Measurements from ENCODE around the gene SLC9A8. TPM values are rescaled to one million over a fixed set of nuclear protein-coding genes. Genes with fewer than 3 reads are reported as not detected.

Gene SLC9A8
- total RNA-seq, 1 donor = 6.9 TPM

DNA sequence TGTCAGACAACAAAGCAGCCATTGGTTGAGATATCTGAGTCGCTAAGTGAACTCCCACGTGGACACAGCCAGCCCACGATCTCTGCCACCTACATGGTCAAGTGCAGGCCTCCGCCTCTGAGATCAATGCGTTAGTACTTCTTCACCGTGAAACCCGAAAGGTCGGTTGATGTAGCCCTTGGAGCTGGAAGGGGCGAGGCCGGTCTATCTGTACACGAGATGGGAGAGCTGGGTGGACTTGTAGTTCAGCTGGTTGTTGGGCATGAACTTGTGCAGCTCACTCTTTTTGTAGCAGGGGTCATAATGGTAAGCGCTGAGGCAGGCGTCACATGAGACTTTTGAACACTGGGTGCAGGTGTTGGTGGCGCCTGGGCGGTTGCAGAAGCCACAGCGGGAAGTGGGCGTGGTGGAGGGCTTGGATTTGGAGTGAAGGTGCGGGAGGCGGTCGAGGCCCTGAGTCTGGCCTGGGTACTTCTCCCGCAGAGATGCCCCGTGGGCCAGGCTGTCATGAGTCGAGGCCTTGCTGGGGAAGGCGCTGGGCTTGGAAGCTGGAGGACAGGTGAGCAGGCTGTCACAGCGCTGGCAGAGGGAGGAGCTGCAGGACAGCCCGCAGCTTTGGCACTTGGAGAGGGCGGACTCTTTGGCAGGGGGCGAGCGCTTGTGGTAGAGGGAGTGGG lies 92.9 kb downstream of the SLC9A8 start:
- H3K9me3 ChIP-seq (ENCODE audit: low read depth, low read length) = no peaks in the 10 kb centered on the region
- H4K20me1 ChIP-seq (ENCODE audit: insufficient read depth, low read length) = peaks cover 36% of the 10 kb centered on the region
- H3K4me1 ChIP-seq (ENCODE audit: insufficient read depth, low read length) = no peaks in the 10 kb centered on the region
- H3K27ac ChIP-seq (ENCODE audit: low read depth, low read length) = no peak overlapping the region
- peaks cover 46% of the 10 kb centered on the region for H3K36me3 ChIP-seq (ENCODE audit: insufficient read depth, low read length)
- no peak overlapping the region for H2AFZ ChIP-seq (ENCODE audit: low read length)
- no peak overlapping the region for H3K4me3 ChIP-seq (ENCODE audit: insufficient read depth, low read length)
- TF ChIP-seq, protein P1, sequence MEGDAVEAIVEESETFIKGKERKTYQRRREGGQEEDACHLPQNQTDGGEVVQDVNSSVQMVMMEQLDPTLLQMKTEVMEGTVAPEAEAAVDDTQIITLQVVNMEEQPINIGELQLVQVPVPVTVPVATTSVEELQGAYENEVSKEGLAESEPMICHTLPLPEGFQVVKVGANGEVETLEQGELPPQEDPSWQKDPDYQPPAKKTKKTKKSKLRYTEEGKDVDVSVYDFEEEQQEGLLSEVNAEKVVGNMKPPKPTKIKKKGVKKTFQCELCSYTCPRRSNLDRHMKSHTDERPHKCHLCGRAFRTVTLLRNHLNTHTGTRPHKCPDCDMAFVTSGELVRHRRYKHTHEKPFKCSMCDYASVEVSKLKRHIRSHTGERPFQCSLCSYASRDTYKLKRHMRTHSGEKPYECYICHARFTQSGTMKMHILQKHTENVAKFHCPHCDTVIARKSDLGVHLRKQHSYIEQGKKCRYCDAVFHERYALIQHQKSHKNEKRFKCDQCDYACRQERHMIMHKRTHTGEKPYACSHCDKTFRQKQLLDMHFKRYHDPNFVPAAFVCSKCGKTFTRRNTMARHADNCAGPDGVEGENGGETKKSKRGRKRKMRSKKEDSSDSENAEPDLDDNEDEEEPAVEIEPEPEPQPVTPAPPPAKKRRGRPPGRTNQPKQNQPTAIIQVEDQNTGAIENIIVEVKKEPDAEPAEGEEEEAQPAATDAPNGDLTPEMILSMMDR (IDR thresholded peaks at IDR 0.05; ENCODE audit: extremely low read depth, low read depth, low read length) = no peak
- no peak for DNase-seq (ENCODE audit: insufficient read length, low spot score, missing footprints)
- no peaks in the 10 kb centered on the region for H3K27me3 ChIP-seq (ENCODE audit: insufficient read depth, low read length)
- H3K4me2 ChIP-seq (ENCODE audit: insufficient read depth, low read length) = no peak overlapping the region
- peaks cover 45% of the 10 kb centered on the region for H3K79me2 ChIP-seq (ENCODE audit: insufficient read depth, low read length)

DNA sequence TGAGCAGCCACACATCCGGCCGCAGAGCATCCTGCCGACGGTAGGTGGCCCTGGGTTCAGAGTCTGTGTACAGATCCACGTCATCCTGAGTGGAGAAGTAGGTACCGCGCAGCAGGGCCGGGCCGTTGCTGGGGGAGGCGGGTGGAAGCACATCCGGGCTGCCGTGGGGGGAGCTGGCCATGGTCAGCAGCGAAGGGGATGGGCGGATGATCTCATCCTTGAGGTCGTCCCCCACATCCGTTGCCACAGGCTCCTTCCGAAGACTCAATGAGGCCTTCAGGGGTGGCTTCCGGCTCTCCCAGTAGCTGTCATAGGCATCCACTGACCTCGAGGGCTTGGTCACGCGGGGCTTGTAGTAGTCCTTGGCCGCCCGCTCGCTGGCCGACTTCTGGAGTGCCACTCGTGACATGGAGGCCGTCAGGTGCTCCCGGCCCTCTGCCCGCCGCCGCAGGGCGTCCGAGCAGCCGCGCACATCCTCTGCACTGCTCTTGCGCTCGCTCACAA lies 93.5 kb downstream of the SLC9A8 start:
- no peak for DNase-seq (ENCODE audit: insufficient read length, low spot score, missing footprints)
- Histone ChIP-seq H3K36me3 (ENCODE audit: insufficient read depth, low read length) (peaks cover 46% of the 10 kb centered on the region), H3K27me3 (ENCODE audit: insufficient read depth, low read length) (no peaks in the 10 kb centered on the region), H3K9me3 (ENCODE audit: low read depth, low read length) (no peaks in the 10 kb centered on the region), H3K4me3 (ENCODE audit: insufficient read depth, low read length) (no peak overlapping the region), H3K79me2 (ENCODE audit: insufficient read depth, low read length) (peaks cover 51% of the 10 kb centered on the region), H4K20me1 (ENCODE audit: insufficient read depth, low read length) (peaks cover 39% of the 10 kb centered on the region), H3K27ac (ENCODE audit: low read depth, low read length) (no peak overlapping the region), H3K4me1 (ENCODE audit: insufficient read depth, low read length) (no peaks in the 10 kb centered on the region), H2AFZ (ENCODE audit: low read length) (no peak overlapping the region), H3K4me2 (ENCODE audit: insufficient read depth, low read length) (no peak overlapping the region)
- TF ChIP-seq, protein P1 (IDR thresholded peaks at IDR 0.05; ENCODE audit: extremely low read depth, low read depth, low read length) = no peak

- Histone ChIP-seq H3K4me3 (ENCODE audit: insufficient read depth, low read length) (no peak overlapping the region), H3K4me1 (ENCODE audit: insufficient read depth, low read length) (no peaks in the 10 kb centered on the region), H3K27me3 (ENCODE audit: insufficient read depth, low read length) (no peaks in the 10 kb centered on the region), H3K27ac (ENCODE audit: low read depth, low read length) (no peak overlapping the region), H3K4me2 (ENCODE audit: insufficient read depth, low read length) (no peak overlapping the region), H3K79me2 (ENCODE audit: insufficient read depth, low read length) (peaks cover 55% of the 10 kb centered on the region), H3K36me3 (ENCODE audit: insufficient read depth, low read length) (peaks cover 46% of the 10 kb centered on the region), H2AFZ (ENCODE audit: low read length) (no peak overlapping the region), H4K20me1 (ENCODE audit: insufficient read depth, low read length) (peaks cover 38% of the 10 kb centered on the region), H3K9me3 (ENCODE audit: low read depth, low read length) (no peaks in the 10 kb centered on the region)
- TF ChIP-seq, protein P1 (IDR thresholded peaks at IDR 0.05; ENCODE audit: extremely low read depth, low read depth, low read length) = no peak
- no peak for DNase-seq (ENCODE audit: insufficient read length, low spot score, missing footprints)
These were observed 94.1 kb downstream of the SLC9A8 start for GRCh38 chr20:49906615-49907154.

Data from osteoblast (primary cell).